Stimulated activated CD4-positive, alpha-beta T cell treated with anti-CD3 and anti-CD28 coated beads, TNF-alpha, amount 100 ng/mL, for 1 hour (primary cell): ENCODE data around the gene KCTD13.
"Not testable (repeated sequence)": the region's sequence is repeated elsewhere in the genome, so short reads cannot be mapped to it uniquely, and the experiment has no call there.

Source experiments
- DNase-seq, 3 donors: peaks; one replicate each; pipeline ENCODE4 v3.0.0-alpha.2; 2020; ENCODE audit warnings: low read depth in 3 of 3, low spot score in 1 of 3

Gene KCTD13

DNA sequence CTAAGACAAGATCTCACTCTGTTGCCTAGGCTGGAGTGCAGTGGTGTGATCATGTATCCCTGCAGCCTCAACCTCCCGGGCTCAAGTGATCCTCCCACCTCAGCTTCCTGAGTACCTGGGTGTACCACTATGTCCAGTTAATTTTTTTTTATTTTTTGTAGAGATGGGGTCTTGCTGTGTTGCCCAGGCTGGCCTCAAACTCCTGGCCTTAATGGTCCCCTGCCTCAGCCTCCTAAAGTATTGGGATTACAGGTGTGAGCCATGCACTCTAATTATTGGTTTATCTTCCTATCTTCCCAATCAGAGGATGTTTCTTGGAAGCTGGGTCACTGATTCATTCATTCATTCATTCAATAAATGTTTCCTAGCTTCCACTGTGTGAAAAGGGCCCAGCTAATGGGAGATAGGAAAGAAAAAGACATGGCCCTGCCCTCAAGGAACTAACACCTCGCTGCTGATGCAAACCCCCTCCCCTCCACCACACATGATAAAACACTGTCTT, 17.3 kb downstream of the KCTD13 start:
- DNase-seq, result no peak

DNA sequence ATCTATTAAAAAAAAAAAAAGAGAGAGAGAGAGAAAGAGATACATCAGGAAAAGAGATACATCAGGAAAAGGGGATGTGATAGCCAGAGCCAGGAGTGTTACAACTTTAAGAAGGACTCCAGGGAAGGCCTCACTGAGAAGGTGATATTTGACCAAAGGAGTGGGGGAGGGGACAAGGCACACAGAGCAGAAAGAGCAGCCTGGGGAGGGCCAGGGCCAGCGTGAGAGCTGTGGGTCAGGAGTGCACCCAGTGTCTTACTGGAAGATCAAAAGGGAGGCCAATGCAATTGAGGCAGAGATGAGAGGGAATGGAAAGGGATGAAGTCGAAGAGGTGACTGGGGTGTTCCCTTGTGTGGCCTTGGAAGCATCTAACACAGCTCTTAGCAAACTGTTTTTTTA, 18.1 kb downstream of the KCTD13 start:
- no peak for DNase-seq

DNA sequence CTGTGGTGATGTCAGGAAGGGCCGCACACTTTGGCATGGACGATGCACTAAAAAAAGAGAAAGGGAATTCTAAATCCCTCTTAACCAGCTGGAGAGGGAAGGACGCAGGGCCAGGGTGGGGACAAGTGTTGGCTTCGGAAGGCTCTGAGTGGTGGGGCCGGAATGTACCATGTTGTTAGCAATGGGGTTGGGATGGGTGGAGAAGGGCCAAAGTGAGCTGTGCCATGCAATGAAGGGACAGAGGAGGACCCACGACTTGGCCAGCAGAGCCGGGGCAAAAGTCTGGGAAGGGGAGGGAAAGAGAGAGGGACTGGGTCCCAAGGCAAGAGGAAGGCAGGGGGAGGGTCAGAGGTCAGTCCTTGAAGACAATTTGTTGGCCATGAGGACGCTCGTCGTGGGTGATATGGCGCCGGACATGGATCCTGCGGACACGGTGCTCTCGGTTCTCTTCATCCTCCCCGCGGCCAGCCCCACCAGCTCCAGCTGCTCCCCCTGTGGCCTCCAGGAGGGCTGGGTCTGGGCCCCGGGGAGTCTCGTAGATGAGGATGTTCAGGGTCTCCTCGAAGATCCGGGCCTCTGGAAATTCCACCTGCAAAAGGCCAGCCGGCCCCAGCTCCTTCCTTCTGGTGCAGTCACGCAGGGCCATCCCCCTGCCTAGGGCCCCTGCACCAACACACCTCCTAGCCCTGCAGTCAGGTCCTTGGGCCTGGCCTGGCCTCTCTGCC, 19.3 kb downstream of the KCTD13 start:
- no peak for DNase-seq

DNA sequence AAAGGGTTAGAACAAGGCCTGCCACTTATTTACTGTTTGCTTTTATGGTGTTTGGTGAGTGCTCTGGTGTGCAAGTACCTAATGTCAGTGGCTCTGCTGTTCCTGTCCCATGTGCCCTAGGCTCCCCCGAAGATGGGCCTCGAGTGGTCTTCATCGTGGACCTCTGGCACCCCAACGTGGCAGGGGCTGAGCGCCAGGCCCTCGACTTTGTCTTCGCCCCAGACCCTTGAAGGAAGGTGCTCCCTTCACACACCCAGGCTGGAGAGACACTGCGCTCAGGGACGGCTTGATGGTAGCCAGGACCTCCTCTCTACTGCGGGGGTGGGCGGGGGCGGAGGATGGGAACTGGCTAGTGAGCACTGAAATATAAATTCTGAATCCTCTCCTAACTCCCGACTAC, 20.4 kb downstream of the KCTD13 start:
- DNase-seq, result no peak

DNA sequence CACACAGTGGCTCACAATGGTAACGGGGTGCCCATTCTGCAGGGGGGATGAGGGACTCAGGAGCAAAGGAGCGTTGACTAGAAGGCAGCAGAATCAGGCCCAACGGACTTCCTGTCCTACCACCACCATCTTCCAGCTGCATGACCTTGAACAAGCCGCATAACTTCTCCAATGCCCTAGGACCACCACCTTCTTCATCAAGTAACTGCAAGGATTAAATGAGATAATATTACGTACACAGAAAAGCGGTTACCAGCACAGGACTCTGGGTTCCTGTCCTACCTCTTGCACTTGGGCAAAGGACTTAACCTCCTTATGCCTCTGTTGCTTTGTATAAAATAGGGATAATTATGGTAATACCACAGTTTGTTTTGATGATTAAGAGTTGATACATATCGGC, 21.1 kb downstream of the KCTD13 start:
- no peak for DNase-seq

DNA sequence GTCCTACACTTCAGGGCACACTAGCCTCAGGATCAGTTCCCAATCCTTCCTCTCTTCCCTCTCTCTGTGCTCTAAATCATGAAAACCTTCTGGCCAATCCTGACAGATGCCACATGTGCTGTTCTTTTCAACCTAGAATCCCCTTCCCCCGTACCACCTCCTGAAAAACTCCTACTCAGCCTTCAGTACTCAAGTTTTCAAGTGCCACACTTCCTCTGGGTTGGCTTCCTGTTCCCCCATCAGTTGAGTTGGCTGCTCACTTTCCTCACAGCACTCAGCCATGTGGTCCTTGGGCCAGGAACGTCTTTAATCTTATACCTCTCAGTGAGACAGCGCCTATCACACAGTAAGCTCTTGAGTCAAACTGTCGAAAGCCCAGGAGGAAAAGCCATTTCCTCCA, 22.4 kb downstream of the KCTD13 start:
- DNase-seq, result no peak

DNA sequence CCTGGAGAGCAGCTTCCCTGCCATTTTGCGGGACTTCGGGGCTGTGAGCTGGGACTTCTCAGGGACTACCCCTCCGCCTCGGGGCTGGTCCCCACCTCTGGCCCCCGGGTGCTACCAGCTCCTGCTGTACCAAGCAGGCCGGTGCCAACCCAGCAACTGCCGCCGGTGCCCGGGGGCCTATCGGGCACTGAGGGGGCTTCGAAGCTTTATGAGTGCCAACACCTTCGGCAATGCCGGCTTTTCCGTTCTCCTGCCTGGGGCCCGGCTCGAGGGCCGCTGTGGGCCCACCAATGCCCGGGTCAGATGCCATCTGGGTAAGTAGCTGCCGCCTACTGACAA, 24.4 kb downstream of the KCTD13 start:
- no peak for DNase-seq

DNA sequence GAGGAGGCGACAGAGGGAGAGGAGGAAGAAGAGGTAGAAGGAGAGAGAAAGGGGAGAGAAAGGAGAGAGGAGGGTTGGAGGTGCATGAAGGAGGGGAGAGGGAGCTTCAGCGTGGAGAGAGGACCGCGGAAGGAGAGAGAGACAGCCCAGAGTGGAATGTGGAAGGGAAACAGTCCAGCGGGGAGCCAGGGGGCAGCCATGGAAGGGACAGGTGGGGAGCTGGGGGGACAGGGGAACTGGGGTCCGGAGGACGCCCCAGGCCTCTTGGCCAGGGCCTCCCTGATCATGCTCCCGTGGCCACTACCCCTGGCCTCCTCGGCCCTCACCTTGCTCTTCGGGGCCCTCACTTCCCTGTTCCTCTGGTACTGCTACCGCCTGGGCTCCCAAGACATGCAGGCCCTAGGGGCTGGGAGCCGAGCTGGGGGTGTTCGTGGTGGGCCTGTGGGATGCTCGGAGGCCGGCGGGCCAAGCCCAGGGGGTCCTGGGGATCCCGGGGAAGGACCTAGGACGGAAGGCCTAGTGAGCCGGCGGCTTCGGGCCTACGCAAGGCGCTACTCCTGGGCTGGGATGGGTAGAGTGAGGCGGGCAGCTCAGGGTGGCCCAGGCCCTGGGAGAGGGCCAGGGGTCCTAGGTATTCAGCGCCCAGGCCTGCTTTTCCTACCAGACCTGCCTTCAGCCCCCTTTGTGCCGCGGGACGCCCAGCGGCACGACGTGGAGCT, 25.0 kb downstream of the KCTD13 start:
- DNase-seq, result no peak

DNA sequence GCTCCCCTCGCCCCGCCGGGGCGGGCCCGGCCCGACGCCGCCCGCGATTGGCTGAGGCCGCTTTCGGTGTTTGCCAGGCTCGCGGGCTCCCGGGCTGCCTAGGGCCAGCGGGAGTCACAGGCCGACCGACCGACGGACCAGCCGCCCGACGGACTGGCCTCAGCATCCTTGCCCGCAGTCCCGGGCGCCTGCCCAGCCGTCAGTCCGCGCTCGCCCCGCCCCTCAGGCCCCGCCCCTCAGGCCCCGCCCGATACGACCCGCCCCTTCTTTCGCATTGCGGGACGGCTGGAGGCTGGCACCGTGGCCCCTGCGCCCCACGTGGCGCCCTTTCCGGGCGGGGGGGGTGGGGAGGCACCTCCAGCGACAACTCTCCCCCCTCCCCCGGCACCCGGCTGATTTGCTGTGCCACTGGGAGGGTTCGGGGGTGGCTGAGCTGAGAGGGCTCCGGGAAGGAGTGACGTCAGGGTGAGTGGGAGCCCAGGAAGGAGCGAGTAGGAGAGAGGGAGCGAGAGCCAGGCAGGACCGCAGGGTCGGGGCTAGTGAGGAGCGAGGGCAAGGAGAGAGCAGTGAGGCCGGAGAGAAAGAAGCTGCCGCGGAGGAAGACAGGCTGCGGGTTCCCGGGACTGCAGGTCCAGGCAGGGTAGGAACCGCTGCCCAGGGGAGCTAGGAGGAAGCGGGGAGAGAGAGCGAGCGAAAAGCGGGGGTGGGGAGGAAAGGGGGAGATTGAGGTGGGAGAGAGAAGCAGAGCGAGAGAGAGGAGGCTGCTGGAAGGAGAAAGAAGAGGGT, 25.7 kb downstream of the KCTD13 start, which contains the start of gene ASPHD1:
Gene ASPHD1, plus strand, starts transcription at position 387 of the 786 bp plus-strand sequence. CDS start 484 bp downstream, outside the sequence.
- peak in 2 of 3 donors; percentile 19 to 81 for DNase-seq

DNA sequence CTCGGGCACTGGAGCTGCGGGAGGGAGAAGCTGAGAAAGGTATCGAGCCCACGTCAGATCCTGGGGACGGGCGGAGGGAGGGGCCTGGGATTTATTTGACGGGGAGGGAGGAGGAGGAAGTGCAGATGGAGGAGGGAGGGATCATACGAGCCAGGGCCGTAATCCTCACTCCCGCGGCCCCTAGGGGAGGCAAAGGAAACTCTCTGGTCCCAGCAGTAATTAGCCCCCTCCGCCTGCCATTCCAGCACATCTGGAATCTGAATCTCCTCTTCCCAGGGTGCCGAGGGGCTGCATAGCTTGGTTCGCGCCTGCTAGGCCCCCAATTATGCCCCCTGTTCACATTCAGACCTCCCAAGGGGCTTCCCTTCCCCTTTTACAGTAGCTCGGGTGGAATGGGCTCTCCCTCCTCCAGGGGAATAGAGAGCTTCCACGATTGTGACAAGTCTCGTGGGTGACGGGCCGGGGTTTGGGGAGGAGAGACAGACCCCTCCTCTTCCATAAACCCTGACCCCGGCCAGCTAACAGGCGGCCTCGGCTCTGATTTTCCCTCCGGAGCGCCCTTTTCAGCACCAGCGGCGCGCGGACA, 26.4 kb downstream of the KCTD13 start, which contains the start of gene SEZ6L2:
Gene SEZ6L2, minus strand, starts transcription at position 35 of the 586 bp plus-strand sequence. CDS start 531 bp downstream, outside the sequence.
- peak in 1 of 3 donors; percentile 47 for DNase-seq

DNA sequence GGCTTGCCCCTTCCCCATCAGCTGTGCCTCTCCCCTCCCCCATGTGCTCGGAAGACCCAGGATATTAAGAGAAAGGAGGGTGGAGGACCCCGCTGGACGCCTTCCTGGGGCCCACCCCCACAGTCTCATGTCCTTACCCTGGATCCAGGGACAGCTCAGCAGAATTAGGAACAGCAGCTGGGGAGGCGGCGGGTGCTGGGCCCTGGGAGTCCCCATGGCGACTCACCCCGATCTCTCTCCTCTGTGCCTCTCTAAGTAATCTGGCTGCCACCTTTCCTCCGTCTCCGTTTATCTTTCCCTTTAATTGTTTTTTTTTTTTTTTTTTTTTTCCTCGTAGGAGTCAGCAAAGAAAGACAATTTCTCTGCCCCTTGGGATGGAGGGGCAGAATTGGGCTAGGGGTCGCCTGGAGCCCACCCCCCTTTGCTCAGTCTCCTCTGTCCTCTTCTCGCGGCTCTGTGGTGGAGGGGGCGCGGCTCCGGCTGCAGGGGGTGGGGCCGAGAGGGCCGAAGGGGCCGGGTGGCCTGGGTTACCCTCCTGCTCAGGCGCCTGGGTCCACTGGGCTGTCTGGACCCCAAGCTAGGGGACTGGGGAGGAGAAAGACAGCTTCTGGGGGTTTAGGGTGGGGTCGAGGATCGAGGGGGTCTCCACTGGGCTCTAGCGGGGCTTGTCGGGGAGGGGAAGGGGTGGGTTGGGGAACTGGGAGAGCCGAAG, 27.1 kb downstream of the KCTD13 start:
- no peak for DNase-seq

DNA sequence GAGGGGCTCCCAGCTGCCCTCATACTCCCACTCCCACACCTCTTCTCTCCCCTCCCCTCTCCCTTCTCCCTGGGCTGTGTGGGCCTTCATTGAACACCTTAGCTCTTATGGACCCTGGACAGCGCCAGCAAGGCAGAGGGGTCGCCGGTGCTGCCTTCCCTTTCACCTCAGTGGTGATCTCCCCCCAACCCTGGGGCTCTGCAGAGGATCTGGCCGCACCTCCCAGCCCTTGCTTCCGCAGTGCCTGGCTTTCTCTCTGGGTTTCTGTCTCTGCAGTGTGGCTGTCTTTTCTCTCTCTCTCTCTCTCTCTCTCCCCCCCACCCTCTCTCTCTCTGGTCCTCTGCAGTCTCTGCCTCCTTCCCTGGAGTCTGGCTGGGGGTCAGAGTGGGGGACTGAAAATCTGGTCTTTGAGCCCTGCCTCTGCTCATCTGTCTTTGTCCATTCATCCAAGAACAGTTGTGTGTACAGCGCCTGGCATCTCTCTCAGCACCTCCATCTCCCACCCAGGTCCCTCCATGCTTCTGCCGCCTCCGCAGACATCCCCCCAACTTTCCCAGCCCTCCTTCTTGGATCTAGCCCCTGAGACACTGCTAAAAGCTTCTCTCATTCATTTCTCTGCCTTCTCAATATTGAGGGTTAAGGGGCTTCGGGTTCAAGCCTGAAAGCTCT, 27.8 kb downstream of the KCTD13 start:
- no peak for DNase-seq

DNA sequence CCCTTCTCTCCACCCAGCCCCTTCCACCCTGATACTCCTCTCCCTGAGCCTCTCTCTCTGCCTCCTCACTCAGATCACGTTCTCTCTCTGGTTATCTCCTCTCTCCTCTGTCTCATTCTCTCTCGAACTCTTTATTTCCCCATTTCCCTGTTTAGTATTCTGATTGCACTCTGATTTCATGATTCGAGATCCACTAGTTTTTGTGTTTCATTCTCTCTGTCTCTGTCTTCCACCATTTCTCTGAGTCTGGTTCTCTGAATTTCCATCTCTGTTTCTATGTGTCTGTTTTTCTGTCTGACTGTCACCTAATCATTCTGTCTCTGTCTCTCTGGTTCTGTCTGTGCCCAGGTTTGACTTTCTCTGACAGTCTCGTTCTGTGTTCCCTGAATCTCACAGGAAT, 28.7 kb downstream of the KCTD13 start:
- no peak for DNase-seq

DNA sequence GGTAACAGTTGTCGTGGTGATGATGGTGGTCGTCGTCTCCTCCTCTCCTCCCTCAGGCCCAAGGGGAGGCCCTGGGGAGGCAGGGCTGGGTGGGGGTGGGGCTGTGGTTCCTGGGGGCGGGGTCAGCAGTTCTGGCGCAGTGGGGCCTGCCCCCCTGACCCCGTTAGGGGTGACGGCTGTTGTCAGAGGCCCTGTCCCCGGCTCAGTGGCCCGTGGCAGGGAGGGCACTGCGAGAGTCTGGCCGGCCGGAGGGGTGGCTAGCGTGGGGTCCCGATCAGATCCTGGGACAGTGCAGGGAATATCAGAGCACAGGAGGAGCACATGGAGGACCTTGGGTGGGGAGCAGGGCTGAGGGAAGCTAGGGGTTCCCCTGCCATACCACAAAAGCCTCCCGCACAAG, 29.2 kb downstream of the KCTD13 start:
- no peak for DNase-seq

DNA sequence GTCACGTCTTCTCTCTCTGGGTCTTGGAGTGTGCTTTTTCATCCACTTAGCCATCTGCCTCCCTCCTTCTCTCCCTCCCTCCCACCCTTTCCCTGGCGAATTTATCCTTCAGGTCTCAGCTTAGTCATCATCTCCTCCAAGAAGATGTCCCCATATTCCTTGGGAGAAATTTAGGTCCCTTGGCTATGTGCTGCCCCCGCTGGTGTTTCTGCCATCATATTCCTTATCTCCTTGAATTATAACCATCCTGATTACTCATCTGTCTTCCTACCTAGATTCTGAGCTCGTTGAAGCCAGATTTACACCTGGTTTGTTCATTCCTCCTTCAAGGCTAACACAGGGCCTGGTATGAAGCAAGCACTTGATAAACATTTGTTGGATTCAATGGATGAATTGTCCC, 31.7 kb downstream of the KCTD13 start:
- DNase-seq, result no peak

DNA sequence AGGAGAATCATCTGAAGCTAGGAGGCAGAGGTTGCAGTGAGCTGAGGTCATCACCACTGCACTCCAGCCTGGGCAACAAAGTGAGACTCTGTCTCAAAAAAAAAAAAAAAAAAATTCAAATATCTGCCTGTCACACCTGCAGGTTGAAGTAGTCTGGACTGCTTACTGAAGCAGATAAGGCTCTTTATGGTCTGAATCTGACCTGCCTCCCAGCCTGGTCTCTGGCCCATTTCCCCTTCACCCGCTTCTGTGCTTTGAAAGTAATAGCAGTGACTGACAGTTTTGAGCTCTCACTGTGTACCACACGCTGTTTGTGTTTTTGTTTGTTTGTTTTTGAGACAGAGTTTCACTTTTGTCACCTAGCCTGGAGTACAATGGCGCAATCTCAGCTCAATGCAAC, 32.5 kb downstream of the KCTD13 start:
- no peak for DNase-seq

DNA sequence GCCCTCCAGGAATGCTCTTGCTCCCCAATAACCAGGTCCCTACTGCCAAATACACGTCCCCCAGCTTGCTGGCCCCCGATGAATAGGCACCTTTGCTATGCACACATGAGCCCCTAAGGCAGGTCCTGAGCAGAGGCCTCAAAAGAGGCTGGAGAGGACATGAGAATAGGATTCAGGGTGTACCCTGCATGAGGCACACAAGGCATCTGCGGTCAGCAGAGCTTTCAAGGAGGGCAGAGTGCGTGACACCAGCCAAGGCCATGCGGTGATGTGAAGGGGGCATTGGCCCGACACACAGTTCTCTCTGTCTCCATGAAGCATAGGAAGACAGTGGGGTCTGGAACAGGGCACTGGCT, 33.6 kb downstream of the KCTD13 start:
- DNase-seq, result no peak

DNA sequence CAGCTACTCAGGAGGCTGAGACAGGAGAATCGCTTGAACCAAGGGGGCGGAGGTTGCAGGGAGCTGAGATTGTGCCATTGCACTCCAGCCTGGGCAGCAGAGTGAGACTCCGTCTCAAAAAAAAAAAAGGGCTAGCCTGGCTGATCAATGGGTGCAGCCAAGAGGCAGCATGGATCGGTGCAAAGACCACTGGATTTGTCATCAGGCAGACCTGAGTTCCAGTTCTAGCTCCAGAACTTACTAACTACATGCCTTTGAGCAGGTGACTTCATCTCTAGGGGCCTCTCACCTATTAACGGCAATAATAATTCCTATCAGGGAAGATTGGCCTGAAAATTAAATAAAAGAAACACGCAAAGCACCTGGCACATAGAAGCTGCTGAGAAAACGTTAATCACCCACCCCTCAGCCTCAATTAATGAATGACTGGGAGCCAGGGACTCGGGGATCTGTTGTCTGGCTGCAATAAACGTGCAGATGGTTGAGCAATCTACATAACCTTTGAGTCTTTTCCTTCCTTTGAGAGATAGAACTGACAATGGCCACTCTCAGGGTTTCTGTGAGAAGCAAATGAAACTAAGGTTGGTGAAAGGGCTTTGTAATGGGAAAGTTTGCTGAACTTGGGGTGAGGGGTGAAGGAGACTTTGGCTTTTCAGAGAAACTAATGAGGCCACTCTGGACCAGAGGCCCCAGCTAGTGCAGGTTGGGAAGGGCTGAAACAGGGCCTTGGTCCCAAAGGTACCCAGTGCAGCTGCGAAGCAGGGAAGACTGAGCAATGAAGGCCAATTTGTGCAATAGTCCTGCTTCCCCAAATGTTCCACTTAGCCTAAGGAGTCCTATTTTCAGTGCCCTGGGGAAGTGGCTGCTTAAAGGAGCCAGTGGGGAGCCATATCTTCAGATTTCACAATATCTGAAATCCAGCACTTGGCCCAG, 34.2 kb downstream of the KCTD13 start:
- no peak for DNase-seq

DNA sequence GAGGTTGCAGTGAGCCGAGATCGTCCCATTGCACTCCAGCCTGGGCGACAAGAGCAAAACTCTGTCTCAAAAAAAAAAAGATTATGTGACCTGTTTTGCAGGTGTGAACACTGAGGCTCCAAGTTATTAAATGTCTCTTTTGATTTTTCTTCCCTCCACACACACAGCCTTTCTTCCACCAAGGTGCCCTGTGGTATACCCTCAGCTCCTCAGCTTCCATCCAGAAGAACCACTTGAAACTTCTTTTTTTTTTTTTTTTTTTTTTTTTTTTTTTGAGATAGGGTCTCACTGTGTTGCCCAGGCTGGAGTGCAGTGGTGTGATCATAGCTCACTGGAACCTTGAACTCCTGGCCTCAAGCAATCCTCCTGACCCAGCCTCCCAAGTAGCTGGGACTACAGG, 36.7 kb downstream of the KCTD13 start:
- not testable (repeated sequence) for DNase-seq
